GM12878 (cell line): ENCODE measurements around the gene DUS2. TPM values are rescaled to one million over a fixed set of nuclear protein-coding genes. Genes with fewer than 3 reads are reported as not detected.

Experiments
- CUX1 ChIP-seq: IDR thresholded peaks from 2 replicates; pipeline ENCODE4 v1.6.1; 2012; ENCODE audit warnings: improper control_type of control experiment, low read depth, low read length; ENCODE audit not compliant: insufficient replicate concordance
- FOS ChIP-seq: IDR thresholded peaks from 3 replicates; pipeline ENCODE4 v1.6.1; 2011; ENCODE audit warnings: borderline replicate concordance; ENCODE audit not compliant: insufficient read length; ENCODE audit errors: extremely low read depth
- FOXM1 ChIP-seq: IDR thresholded peaks from 2 replicates; pipeline ENCODE4 v1.6.1; 2012; ENCODE audit warnings: low read depth, mild to moderate bottlenecking, inconsistent platforms, low read length, moderate library complexity
- IRF5 ChIP-seq: fragments of 450-650 bp; IDR thresholded peaks from 2 replicates; pipeline ENCODE4 v1.6.1; 2017; ENCODE audit warnings: borderline replicate concordance
- MTA3 ChIP-seq: IDR thresholded peaks from 2 replicates; pipeline ENCODE4 v1.6.1; 2012; ENCODE audit warnings: low read length, inconsistent platforms, borderline replicate concordance
- RFX5 ChIP-seq: IDR thresholded peaks from 2 replicates; pipeline ENCODE4 v1.6.1; 2011; ENCODE audit warnings: low read depth, low read length, improper control_type of control experiment
- SMAD5 ChIP-seq: IDR thresholded peaks from 2 replicates; pipeline ENCODE4 v1.6.1; 2016; ENCODE audit warnings: antibody characterized with exemption, low read depth
- polyA plus RNA-seq, 11 experiments: library from polyadenylated mRNA; depleted of rRNA in 4 of 11; unstranded in 6 of 11; stranded (reverse) in 5 of 11; fragments of >200 nt; fragmentation: Nextera tagmentation in 4 of 11; fragmentation: Illumina TruSeq in 1 of 11; extraction: Ambion mirVana in 4 of 11; extraction: Trizol in 1 of 11; gene quantifications; 1 replicate in 1 of 11; 2 replicates in 10 of 11; pipeline versions ENCODE4 v1.2.1 to v1.2.3, GENCODE V29; 2011 to 2016; ENCODE audit warnings: inconsistent platforms in 2 of 11, missing spikeins in 2 of 11, low read depth in 1 of 11
- total RNA-seq, 4 experiments: library from RNA; depleted of rRNA in 3 of 4; stranded (reverse); fragments of >200 nt in 3 of 4; fragmentation: Illumina TruSeq in 1 of 4; extraction: Trizol in 1 of 4; gene quantifications; 2 replicates each; pipeline versions ENCODE4 v1.2.1 to v1.2.3, GENCODE V29; 2013 to 2021

The DUS2 gene
- total and polyA plus RNA-seq, 10 of the 15 experiments (the other 5 are each of a cell fraction or from before 2014, with no cell fraction given): 4.8 to 32.3 (median 25.5) TPM

- TF ChIP-seq SMAD5 (no peak; the same call in 1 of the 2 replicates), RFX5 (no peak), MTA3 (no peak), FOS (no peak), CUX1 (no peak), IRF5 (no peak), FOXM1 (no peak)
These were observed at the start of gene DUS2, which contains the start of gene DDX28 (continued) for GRCh38 chr16:68022728-68023537.
